Measurements from ENCODE around the gene SOX14. TPM values are rescaled to one million over a fixed set of nuclear protein-coding genes. Genes with fewer than 3 reads are reported as not detected.

SOX14 gene
- polyA plus RNA-seq, 1 donor from 2014 or later, result not detected

DNA sequence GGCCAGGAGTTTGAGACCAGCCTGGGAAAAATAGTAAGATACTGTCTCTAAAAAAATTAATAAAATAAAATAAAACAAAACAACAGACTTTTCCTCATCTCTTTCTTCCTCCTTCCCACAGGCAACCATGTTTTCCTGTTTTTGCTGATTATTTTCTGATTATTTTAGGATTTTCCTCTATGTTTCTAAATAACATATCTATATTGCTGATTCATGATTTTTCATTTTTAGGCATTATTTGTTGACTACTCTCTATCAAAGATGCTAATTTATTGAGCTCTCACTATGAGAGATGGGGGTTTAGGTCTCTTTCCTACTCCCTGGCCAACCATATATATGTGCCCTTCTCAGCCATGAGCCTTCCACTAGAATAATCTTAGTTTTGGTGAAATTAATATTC is 45.4 kb downstream of the SOX14 start:
- Histone ChIP-seq H3K4me2 (ENCODE audit: low read length) (no peak overlapping the region), H3K9ac (ENCODE audit: low read length) (no peak overlapping the region), H3K4me3 (ENCODE audit: low read length) (no peak overlapping the region), H3K36me3 (ENCODE audit: insufficient read depth, low read length) (no peaks in the 10 kb centered on the region), H3K9me2 (ENCODE audit: insufficient read depth, low read length) (no peaks in the 10 kb centered on the region), H2AFZ (ENCODE audit: low read depth, low read length) (no peak overlapping the region), H3K27ac (ENCODE audit: low read length) (no peak overlapping the region), H4K20me1 (ENCODE audit: insufficient read depth) (no peaks in the 10 kb centered on the region), H3K27me3 (ENCODE audit: insufficient read depth, low read depth, low read length) (no peaks in the 10 kb centered on the region), H3K79me2 (replicated peaks; ENCODE audit: insufficient read depth, low read length) (no peaks in the 10 kb centered on the region), H3F3A (ENCODE audit: insufficient read depth, low read length, poor library complexity, severe bottlenecking) (no peaks in the 10 kb centered on the region), H3K9me3 (ENCODE audit: low read length) (no peaks in the 10 kb centered on the region)
- TF ChIP-seq EZH2 (IDR thresholded peaks at IDR 0.05; ENCODE audit: borderline replicate concordance, insufficient read depth, low read length, poor library complexity, severe bottlenecking) (no peak), TAF1 (IDR thresholded peaks at IDR 0.05; ENCODE audit: low read depth) (no peak), SMC3 (conservative IDR thresholded peaks at IDR 0.05; ENCODE audit: poor library complexity) (no peak), MXI1 (conservative IDR thresholded peaks at IDR 0.05; ENCODE audit: poor library complexity, severe bottlenecking) (no peak), RAD21 (conservative IDR thresholded peaks at IDR 0.05) (no peak), EP300 (conservative IDR thresholded peaks at IDR 0.05; ENCODE audit: poor library complexity, severe bottlenecking) (no peak), POLR2AphosphoS5 (IDR thresholded peaks at IDR 0.05) (no peak)
- TF ChIP-seq, protein P1, sequence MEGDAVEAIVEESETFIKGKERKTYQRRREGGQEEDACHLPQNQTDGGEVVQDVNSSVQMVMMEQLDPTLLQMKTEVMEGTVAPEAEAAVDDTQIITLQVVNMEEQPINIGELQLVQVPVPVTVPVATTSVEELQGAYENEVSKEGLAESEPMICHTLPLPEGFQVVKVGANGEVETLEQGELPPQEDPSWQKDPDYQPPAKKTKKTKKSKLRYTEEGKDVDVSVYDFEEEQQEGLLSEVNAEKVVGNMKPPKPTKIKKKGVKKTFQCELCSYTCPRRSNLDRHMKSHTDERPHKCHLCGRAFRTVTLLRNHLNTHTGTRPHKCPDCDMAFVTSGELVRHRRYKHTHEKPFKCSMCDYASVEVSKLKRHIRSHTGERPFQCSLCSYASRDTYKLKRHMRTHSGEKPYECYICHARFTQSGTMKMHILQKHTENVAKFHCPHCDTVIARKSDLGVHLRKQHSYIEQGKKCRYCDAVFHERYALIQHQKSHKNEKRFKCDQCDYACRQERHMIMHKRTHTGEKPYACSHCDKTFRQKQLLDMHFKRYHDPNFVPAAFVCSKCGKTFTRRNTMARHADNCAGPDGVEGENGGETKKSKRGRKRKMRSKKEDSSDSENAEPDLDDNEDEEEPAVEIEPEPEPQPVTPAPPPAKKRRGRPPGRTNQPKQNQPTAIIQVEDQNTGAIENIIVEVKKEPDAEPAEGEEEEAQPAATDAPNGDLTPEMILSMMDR (IDR thresholded peaks at IDR 0.05; ENCODE audit: poor library complexity, severe bottlenecking), result no peak
- TF ChIP-seq, protein P2, sequence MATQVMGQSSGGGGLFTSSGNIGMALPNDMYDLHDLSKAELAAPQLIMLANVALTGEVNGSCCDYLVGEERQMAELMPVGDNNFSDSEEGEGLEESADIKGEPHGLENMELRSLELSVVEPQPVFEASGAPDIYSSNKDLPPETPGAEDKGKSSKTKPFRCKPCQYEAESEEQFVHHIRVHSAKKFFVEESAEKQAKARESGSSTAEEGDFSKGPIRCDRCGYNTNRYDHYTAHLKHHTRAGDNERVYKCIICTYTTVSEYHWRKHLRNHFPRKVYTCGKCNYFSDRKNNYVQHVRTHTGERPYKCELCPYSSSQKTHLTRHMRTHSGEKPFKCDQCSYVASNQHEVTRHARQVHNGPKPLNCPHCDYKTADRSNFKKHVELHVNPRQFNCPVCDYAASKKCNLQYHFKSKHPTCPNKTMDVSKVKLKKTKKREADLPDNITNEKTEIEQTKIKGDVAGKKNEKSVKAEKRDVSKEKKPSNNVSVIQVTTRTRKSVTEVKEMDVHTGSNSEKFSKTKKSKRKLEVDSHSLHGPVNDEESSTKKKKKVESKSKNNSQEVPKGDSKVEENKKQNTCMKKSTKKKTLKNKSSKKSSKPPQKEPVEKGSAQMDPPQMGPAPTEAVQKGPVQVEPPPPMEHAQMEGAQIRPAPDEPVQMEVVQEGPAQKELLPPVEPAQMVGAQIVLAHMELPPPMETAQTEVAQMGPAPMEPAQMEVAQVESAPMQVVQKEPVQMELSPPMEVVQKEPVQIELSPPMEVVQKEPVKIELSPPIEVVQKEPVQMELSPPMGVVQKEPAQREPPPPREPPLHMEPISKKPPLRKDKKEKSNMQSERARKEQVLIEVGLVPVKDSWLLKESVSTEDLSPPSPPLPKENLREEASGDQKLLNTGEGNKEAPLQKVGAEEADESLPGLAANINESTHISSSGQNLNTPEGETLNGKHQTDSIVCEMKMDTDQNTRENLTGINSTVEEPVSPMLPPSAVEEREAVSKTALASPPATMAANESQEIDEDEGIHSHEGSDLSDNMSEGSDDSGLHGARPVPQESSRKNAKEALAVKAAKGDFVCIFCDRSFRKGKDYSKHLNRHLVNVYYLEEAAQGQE (IDR thresholded peaks at IDR 0.05; ENCODE audit: borderline replicate concordance), result no peak

DNA sequence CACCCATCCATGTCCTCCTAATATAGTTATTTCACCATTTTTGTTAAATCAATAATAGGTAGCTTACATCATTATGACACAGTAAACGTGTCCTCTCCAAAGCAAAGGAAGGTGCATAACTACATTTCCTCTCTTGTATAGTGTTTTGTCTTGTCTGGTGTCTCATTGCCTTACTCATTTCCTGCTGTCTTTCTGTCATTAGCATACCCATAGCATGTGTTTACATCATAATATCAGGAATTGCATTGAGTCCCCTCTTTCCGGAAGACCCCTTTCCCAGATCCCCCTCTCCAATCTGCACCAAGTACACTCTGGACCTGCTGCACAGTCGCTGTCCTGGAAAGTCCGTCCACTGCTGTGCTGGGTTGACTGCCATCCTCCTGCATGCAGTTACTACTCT is 47.9 kb downstream of the SOX14 start:
- Histone ChIP-seq H3K9ac (ENCODE audit: low read length) (no peak overlapping the region), H3K79me2 (replicated peaks; ENCODE audit: insufficient read depth, low read length) (no peaks in the 10 kb centered on the region), H3F3A (ENCODE audit: insufficient read depth, low read length, poor library complexity, severe bottlenecking) (no peaks in the 10 kb centered on the region), H2AFZ (ENCODE audit: low read depth, low read length) (no peak overlapping the region), H4K20me1 (ENCODE audit: insufficient read depth) (no peaks in the 10 kb centered on the region), H3K9me2 (ENCODE audit: insufficient read depth, low read length) (no peaks in the 10 kb centered on the region), H3K4me2 (ENCODE audit: low read length) (no peak overlapping the region), H3K27ac (ENCODE audit: low read length) (no peak overlapping the region), H3K4me3 (ENCODE audit: low read length) (no peak overlapping the region), H3K9me3 (ENCODE audit: low read length) (no peaks in the 10 kb centered on the region), H3K27me3 (ENCODE audit: insufficient read depth, low read depth, low read length) (no peaks in the 10 kb centered on the region), H3K36me3 (ENCODE audit: insufficient read depth, low read length) (no peaks in the 10 kb centered on the region)
- TF ChIP-seq, protein P1 (IDR thresholded peaks at IDR 0.05; ENCODE audit: poor library complexity, severe bottlenecking), result no peak
- TF ChIP-seq EP300 (conservative IDR thresholded peaks at IDR 0.05; ENCODE audit: poor library complexity, severe bottlenecking) (no peak), POLR2AphosphoS5 (IDR thresholded peaks at IDR 0.05) (no peak), TAF1 (IDR thresholded peaks at IDR 0.05; ENCODE audit: low read depth) (no peak), MXI1 (conservative IDR thresholded peaks at IDR 0.05; ENCODE audit: poor library complexity, severe bottlenecking) (no peak), RAD21 (conservative IDR thresholded peaks at IDR 0.05) (no peak), SMC3 (conservative IDR thresholded peaks at IDR 0.05; ENCODE audit: poor library complexity) (no peak), EZH2 (IDR thresholded peaks at IDR 0.05; ENCODE audit: borderline replicate concordance, insufficient read depth, low read length, poor library complexity, severe bottlenecking) (no peak)
- TF ChIP-seq, protein P2 (IDR thresholded peaks at IDR 0.05; ENCODE audit: borderline replicate concordance), result no peak
